ENCODE measurements around the gene USE1.

USE1 gene

GRCh38 chr19:17236811-17237543 lies 21.8 kb downstream of the USE1 start:
- no peak for DNase-seq

GRCh38 chr19:17237747-17238706 lies 22.9 kb downstream of the USE1 start:
- no peak for DNase-seq

- DNase-seq, result no peak
These were observed 25.1 kb downstream of the USE1 start for GRCh38 chr19:17240062-17240752.

GRCh38 chr19:17240826-17241399 lies 25.8 kb downstream of the USE1 start:
- DNase-seq, result no peak

GRCh38 chr19:17242431-17243208 lies 27.5 kb downstream of the USE1 start:
- no peak for DNase-seq

- DNase-seq, result no peak
These were observed 28.2 kb downstream of the USE1 start for GRCh38 chr19:17243211-17243829.

GRCh38 chr19:17243830-17244617 lies 28.9 kb downstream of the USE1 start:
- peak in 1 of 2 experiments; percentile 69 for DNase-seq

GRCh38 chr19:17244618-17245534 lies 29.7 kb downstream of the USE1 start:
- peak in 1 of 2 experiments; percentile 28 for DNase-seq

- DNase-seq, result no peak
These were observed 30.4 kb downstream of the USE1 start, which contains the start of gene NR2F6 for GRCh38 chr19:17245535-17245984. TSS of gene NR2F6 (minus strand) at chr19:17245919. CDS start at chr19:17245220, 699 bp downstream.

- DNase-seq, result no peak
These were observed 31.7 kb downstream of the USE1 start for GRCh38 chr19:17246681-17247425.

GRCh38 chr19:17248011-17248776 lies 33.0 kb downstream of the USE1 start:
- DNase-seq, result peak; percentile 39 to 69

GRCh38 chr19:17249887-17250548 lies 34.9 kb downstream of the USE1 start:
- DNase-seq, result no peak

GRCh38 chr19:17254636-17255035 lies 39.5 kb downstream of the USE1 start:
- no peak for DNase-seq

- no peak for DNase-seq
These were observed 40.0 kb downstream of the USE1 start for GRCh38 chr19:17255150-17255621.

GRCh38 chr19:17256130-17256529 lies 41.0 kb downstream of the USE1 start:
- no peak for DNase-seq

GRCh38 chr19:17259118-17259780 lies 44.1 kb downstream of the USE1 start:
- DNase-seq, result no peak
